Activated CD4-positive, CD25-positive, alpha-beta regulatory T cell treated with anti-CD3 and anti-CD28 coated beads, Interleukin-2, amount 50 U/mL, for 16 hours (primary cell): ENCODE results near the gene UXS1.

Experiments
- DNase-seq: peaks from one replicate; pipeline ENCODE4 v3.0.0-alpha.2; 2020; ENCODE audit warnings: low read depth, low spot score

Gene UXS1

GRCh38 chr2:106053116-106053515 is 141.0 kb downstream of the UXS1 start:
- DNase-seq, result no peak

- no peak for DNase-seq
These were observed 149.2 kb downstream of the UXS1 start for GRCh38 chr2:106044859-106045258.

- no peak for DNase-seq
These were observed 150.1 kb downstream of the UXS1 start for GRCh38 chr2:106044021-106044420.
